Parathyroid adenoma (tissue), 2 donors: ENCODE results near the gene HS6ST3.

Source experiments
- H2AFZ ChIP-seq: fragments of 300-600 bp; sonication (generic); one replicate; pipeline ENCODE4 v1.7.0; 2017; ENCODE audit warnings: antibody characterized with exemption, mild to moderate bottlenecking
- H3K27ac ChIP-seq: fragments of 300-600 bp; sonication (generic); one replicate; pipeline ENCODE4 v1.7.0; 2017
- H3K27me3 ChIP-seq: fragments of 300-600 bp; sonication (generic); one replicate; pipeline ENCODE4 v1.7.0; 2017; ENCODE audit warnings: low read length; ENCODE audit not compliant: control insufficient read depth, insufficient read depth
- H3K36me3 ChIP-seq: fragments of 300-600 bp; sonication (generic); one replicate; pipeline ENCODE4 v1.7.0; 2017; ENCODE audit warnings: low read length; ENCODE audit not compliant: control insufficient read depth, insufficient read depth
- H3K4me1 ChIP-seq: fragments of 300-600 bp; sonication (generic); one replicate; pipeline ENCODE4 v1.7.0; 2017; ENCODE audit warnings: control low read depth
- H3K4me2 ChIP-seq: fragments of 300-600 bp; sonication (generic); one replicate; pipeline ENCODE4 v1.7.0; 2017; ENCODE audit warnings: low read length
- H3K4me3 ChIP-seq: fragments of 300-600 bp; sonication (generic); one replicate; pipeline ENCODE4 v1.7.0; 2017; ENCODE audit warnings: low read depth, low read length
- H3K79me2 ChIP-seq: fragments of 300-600 bp; sonication (generic); one replicate; pipeline ENCODE4 v1.7.0; 2017; ENCODE audit warnings: control low read depth
- H3K9ac ChIP-seq: fragments of 300-600 bp; sonication (generic); one replicate; pipeline ENCODE4 v1.7.0; 2017; ENCODE audit warnings: mild to moderate bottlenecking
- H3K9me3 ChIP-seq: fragments of 300-600 bp; sonication (generic); one replicate; pipeline ENCODE4 v1.7.0; 2017; ENCODE audit warnings: low read length; ENCODE audit not compliant: control insufficient read depth
- TF ChIP-seq, protein P1 (sequence below): fragments of 300-600 bp; sonication (generic); IDR thresholded peaks from one replicate; pipeline ENCODE4 v1.7.0; 2017; ENCODE audit warnings: antibody characterized with exemption, mild to moderate bottlenecking
- donor health status: primary hyperparathyroidism.

Gene HS6ST3

DNA sequence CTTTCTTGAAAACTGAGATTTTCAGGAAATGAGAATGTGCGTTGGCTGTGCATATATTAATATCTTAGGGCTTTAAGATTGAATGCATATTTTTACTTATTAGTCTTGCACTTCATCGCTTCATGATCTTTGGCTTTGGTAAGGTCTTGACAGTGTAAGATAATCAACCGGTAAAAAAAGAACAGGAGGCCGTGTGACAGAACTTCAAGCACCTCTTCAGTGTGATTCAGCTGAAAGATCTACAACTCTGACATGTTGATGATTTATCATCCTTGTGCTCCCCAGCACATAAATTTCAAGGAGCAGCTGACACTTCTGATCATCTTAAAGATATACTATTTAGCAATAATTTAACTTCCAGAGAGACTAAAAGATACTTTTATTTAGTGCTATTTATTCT, 195.1 kb downstream of the HS6ST3 start:
- no peak overlapping the region for H3K4me3 ChIP-seq
- no peaks in the 10 kb centered on the region for H3K9me3 ChIP-seq
- no peaks in the 10 kb centered on the region for H3K4me1 ChIP-seq
- no peaks in the 10 kb centered on the region for H3K27me3 ChIP-seq
- H2AFZ ChIP-seq: no peak overlapping the region
- no peak overlapping the region for H3K9ac ChIP-seq
- no peak overlapping the region for H3K4me2 ChIP-seq
- H3K36me3 ChIP-seq: no peaks in the 10 kb centered on the region
- H3K27ac ChIP-seq: no peak overlapping the region
- no peaks in the 10 kb centered on the region for H3K79me2 ChIP-seq
- TF ChIP-seq, protein P1, sequence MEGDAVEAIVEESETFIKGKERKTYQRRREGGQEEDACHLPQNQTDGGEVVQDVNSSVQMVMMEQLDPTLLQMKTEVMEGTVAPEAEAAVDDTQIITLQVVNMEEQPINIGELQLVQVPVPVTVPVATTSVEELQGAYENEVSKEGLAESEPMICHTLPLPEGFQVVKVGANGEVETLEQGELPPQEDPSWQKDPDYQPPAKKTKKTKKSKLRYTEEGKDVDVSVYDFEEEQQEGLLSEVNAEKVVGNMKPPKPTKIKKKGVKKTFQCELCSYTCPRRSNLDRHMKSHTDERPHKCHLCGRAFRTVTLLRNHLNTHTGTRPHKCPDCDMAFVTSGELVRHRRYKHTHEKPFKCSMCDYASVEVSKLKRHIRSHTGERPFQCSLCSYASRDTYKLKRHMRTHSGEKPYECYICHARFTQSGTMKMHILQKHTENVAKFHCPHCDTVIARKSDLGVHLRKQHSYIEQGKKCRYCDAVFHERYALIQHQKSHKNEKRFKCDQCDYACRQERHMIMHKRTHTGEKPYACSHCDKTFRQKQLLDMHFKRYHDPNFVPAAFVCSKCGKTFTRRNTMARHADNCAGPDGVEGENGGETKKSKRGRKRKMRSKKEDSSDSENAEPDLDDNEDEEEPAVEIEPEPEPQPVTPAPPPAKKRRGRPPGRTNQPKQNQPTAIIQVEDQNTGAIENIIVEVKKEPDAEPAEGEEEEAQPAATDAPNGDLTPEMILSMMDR: no peak

GRCh38 chr13:96285729-96286128, 195.8 kb downstream of the HS6ST3 start:
- H2AFZ ChIP-seq: no peak overlapping the region
- H3K27ac ChIP-seq: no peak overlapping the region
- H3K9me3 ChIP-seq: no peaks in the 10 kb centered on the region
- no peaks in the 10 kb centered on the region for H3K4me1 ChIP-seq
- TF ChIP-seq, protein P1: no peak
- H3K9ac ChIP-seq: no peak overlapping the region
- H3K36me3 ChIP-seq: no peaks in the 10 kb centered on the region
- H3K4me3 ChIP-seq: no peak overlapping the region
- H3K27me3 ChIP-seq: no peaks in the 10 kb centered on the region
- H3K79me2 ChIP-seq: no peaks in the 10 kb centered on the region
- no peak overlapping the region for H3K4me2 ChIP-seq

DNA sequence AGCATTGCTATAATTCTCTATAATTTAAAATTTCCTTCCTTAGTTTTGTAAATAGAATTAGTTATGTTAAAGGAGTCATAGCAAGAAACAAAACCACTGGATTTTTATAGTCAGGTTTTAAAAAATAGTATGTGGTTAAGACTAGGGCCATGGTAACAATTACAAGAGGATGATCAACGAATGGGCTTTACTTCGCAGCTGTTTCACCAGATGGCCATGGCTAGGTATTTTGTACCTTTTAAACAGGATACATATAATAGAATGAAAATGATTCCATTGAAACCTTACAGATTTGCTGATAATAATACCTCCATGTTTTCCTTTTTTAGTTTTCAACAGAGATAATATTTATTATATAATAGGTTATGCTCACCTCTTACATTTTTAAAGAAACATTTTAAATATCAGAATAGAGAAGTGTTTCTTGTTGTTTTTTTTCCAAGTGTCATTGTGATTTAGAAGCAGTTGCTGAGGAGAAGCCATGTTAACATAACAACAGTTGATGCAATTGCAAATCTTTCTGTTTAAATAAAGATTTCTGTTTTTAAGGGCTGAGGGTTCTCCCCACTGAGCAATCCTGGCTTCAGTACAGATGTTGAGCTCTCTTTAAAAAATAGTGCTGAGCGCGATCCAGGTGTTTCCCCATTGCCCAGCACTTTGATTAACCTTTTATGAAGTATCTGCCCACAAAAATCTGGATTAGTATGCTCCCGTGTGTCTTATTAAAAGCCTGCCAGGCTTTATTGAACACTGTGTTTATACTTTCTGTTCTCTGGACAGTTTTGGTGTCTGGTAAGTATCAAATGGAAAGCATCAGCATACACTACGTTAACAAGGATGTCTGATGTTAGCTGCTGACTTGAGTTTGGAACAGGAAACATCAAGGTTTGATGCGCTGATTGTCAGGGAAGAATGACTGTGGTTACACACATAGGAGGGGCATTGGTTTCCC, 205.3 kb downstream of the HS6ST3 start:
- Histone ChIP-seq H3K79me2 (no peaks in the 10 kb centered on the region), H3K4me1 (no peaks in the 10 kb centered on the region), H2AFZ (no peak overlapping the region), H3K27ac (no peak overlapping the region), H3K36me3 (no peaks in the 10 kb centered on the region), H3K27me3 (no peaks in the 10 kb centered on the region), H3K4me3 (no peak overlapping the region), H3K9ac (no peak overlapping the region), H3K9me3 (no peaks in the 10 kb centered on the region), H3K4me2 (no peak overlapping the region)
- TF ChIP-seq, protein P1: no peak

GRCh38 chr13:96297360-96297759, 207.5 kb downstream of the HS6ST3 start:
- H3K4me2 ChIP-seq: no peak overlapping the region
- no peak overlapping the region for H3K27ac ChIP-seq
- H3K36me3 ChIP-seq: no peaks in the 10 kb centered on the region
- no peak overlapping the region for H2AFZ ChIP-seq
- no peak overlapping the region for H3K4me3 ChIP-seq
- TF ChIP-seq, protein P1: no peak
- no peaks in the 10 kb centered on the region for H3K4me1 ChIP-seq
- no peaks in the 10 kb centered on the region for H3K27me3 ChIP-seq
- H3K9ac ChIP-seq: no peak overlapping the region
- no peaks in the 10 kb centered on the region for H3K79me2 ChIP-seq
- H3K9me3 ChIP-seq: no peaks in the 10 kb centered on the region

- Histone ChIP-seq H3K9me3 (no peaks in the 10 kb centered on the region), H3K79me2 (no peaks in the 10 kb centered on the region), H3K4me1 (no peaks in the 10 kb centered on the region), H3K9ac (no peak overlapping the region), H3K4me2 (no peak overlapping the region), H3K4me3 (no peak overlapping the region), H2AFZ (no peak overlapping the region), H3K27ac (no peak overlapping the region), H3K27me3 (no peaks in the 10 kb centered on the region), H3K36me3 (no peaks in the 10 kb centered on the region)
- TF ChIP-seq, protein P1: no peak
Measured at GRCh38 chr13:96299235-96299634, 209.3 kb downstream of the HS6ST3 start.
